K562 (cell line): ENCODE data around the gene STK32C. TPM values are rescaled to one million over a fixed set of nuclear protein-coding genes. Genes with fewer than 3 reads are reported as not detected.

Source experiments
- BHLHE40 ChIP-seq: IDR thresholded peaks from 2 replicates; pipeline ENCODE4 v1.6.1; 2011; ENCODE audit warnings: low read length, improper control_type of control experiment
- CBFA2T2 ChIP-seq: fragments of 450-650 bp; conservative IDR thresholded peaks from 2 replicates; pipeline ENCODE4 v1.6.1; 2017; ENCODE audit warnings: mild to moderate bottlenecking
- FOXK2 ChIP-seq, 2 experiments: fragments of 450-650 bp; IDR thresholded peaks in 1 of 2; conservative IDR thresholded peaks in 1 of 2; 2 replicates each; pipeline ENCODE4 v1.6.1; 2016; ENCODE audit warnings: low read depth in 2 of 2, mild to moderate bottlenecking in 1 of 2
- GATAD2B ChIP-seq: fragments of 450-650 bp; IDR thresholded peaks from 2 replicates; pipeline ENCODE4 v1.6.1; 2017; ENCODE audit warnings: mild to moderate bottlenecking, borderline replicate concordance
- HEY1 ChIP-seq: fragments of 250-450 bp; sonication (Bioruptor Pico); IDR thresholded peaks from 2 replicates; pipeline ENCODE4 v1.5.0; 2020; ENCODE audit warnings: mild to moderate bottlenecking, moderate library complexity, borderline replicate concordance
- HMBOX1 ChIP-seq: sonication (generic); IDR thresholded peaks from 2 replicates; pipeline ENCODE4 v1.6.1; 2016
- KDM4B ChIP-seq, 2 experiments: fragments of 450-650 bp in 1 of 2; sonication (generic) in 1 of 2; IDR thresholded peaks; 2 replicates each; pipeline ENCODE4 v1.6.1; 2016 to 2017; ENCODE audit warnings: borderline replicate concordance in 2 of 2, antibody characterized with exemption in 1 of 2, low read depth in 1 of 2, mild to moderate bottlenecking in 1 of 2
- KDM5B ChIP-seq: fragments of 200-600 bp; sonication (generic); IDR thresholded peaks from 2 replicates; pipeline ENCODE4 v1.6.1; 2012; ENCODE audit warnings: low read depth, mild to moderate bottlenecking, moderate library complexity, low read length, control low read depth, inconsistent platforms; ENCODE audit not compliant: insufficient replicate concordance
- MEIS2 ChIP-seq: fragments of 450-650 bp; IDR thresholded peaks from 2 replicates; pipeline ENCODE4 v1.6.1; 2014; ENCODE audit warnings: mild to moderate bottlenecking; ENCODE audit not compliant: partially characterized antibody
- NCOA4 ChIP-seq: fragments of 450-650 bp; IDR thresholded peaks from 2 replicates; pipeline ENCODE4 v1.6.1; 2018; ENCODE audit warnings: mild to moderate bottlenecking; ENCODE audit not compliant: partially characterized antibody
- SFPQ ChIP-seq: fragments of 200-400 bp; formaldehyde crosslinking; IDR thresholded peaks from 2 replicates; pipeline ENCODE4 v1.6.1; 2017; ENCODE audit warnings: mild to moderate bottlenecking, low read depth, low read length, moderate library complexity
- STAG1 ChIP-seq: sonication (generic); formaldehyde crosslinking; IDR thresholded peaks from 2 replicates; pipeline ENCODE4 v1.5.0; 2020; ENCODE audit warnings: missing genetic modification reagents, borderline replicate concordance
- TCF7 ChIP-seq: sonication (generic); IDR thresholded peaks from 2 replicates; pipeline ENCODE4 v1.6.1; 2016; ENCODE audit warnings: antibody characterized with exemption, borderline replicate concordance
- UBTF ChIP-seq, 2 experiments: IDR thresholded peaks; 2 replicates each; pipeline ENCODE4 v1.6.1; 2012; ENCODE audit warnings: improper control_type of control experiment in 2 of 2, low read depth in 2 of 2, low read length in 2 of 2, borderline replicate concordance in 1 of 2
- ZFP36 ChIP-seq: fragments of 150-350 bp; IDR thresholded peaks from 2 replicates; pipeline ENCODE4 v1.6.1; 2018; ENCODE audit warnings: low read length, low read depth; ENCODE audit not compliant: partially characterized antibody
- ZNF668 ChIP-seq: fragments of 250-450 bp; sonication (Bioruptor Pico); IDR thresholded peaks from 2 replicates; pipeline ENCODE4 v1.8.0; 2022; ENCODE audit warnings: mild to moderate bottlenecking, inconsistent platforms
- ZNF764 ChIP-seq: fragments of 250-450 bp; sonication (Bioruptor Pico); IDR thresholded peaks from 2 replicates; pipeline ENCODE4 v1.4.0; 2020; ENCODE audit warnings: low read depth, mild to moderate bottlenecking, moderate library complexity
- polyA plus RNA-seq, 8 experiments: library from polyadenylated mRNA; depleted of rRNA in 4 of 8; stranded (reverse) in 5 of 8; unstranded in 3 of 8; fragments of >200 nt; fragmentation: Nextera tagmentation in 2 of 8; fragmentation: Illumina TruSeq in 1 of 8; extraction: Ambion mirVana in 2 of 8; extraction: Trizol in 1 of 8; gene quantifications; 2 replicates each; pipeline versions ENCODE4 v1.2.1 to v1.2.3, GENCODE V29; 2011 to 2014; ENCODE audit warnings: inconsistent platforms in 1 of 8, missing spikeins in 1 of 8
- total RNA-seq, 7 experiments: library from RNA; depleted of rRNA in 6 of 7; stranded (reverse); fragments of >200 nt in 6 of 7; fragmentation: Illumina TruSeq in 2 of 7; extraction: Trizol in 2 of 7; gene quantifications; 2 replicates each; pipeline versions ENCODE4 v1.2.1 to v1.2.3, GENCODE V29; 2011 to 2021; ENCODE audit warnings: low replicate concordance in 1 of 7
- TF ChIP-seq, protein P1 (sequence below): sonication (generic); formaldehyde crosslinking; IDR thresholded peaks from 2 replicates; pipeline ENCODE4 v1.8.1; 2022; ENCODE audit warnings: missing genetic modification reagents
- TF ChIP-seq, protein P2 (sequence below): fragments of 250-450 bp; sonication (Bioruptor Pico); IDR thresholded peaks from 2 replicates; pipeline ENCODE4 v1.8.0; 2022; ENCODE audit warnings: moderate library complexity, mild to moderate bottlenecking, inconsistent platforms

STK32C gene
- total and polyA plus RNA-seq, 9 of the 15 experiments (the other 6 are each of a cell fraction or from before 2014, with no cell fraction given): 1.5 to 20.9 (median 6.5) TPM

DNA sequence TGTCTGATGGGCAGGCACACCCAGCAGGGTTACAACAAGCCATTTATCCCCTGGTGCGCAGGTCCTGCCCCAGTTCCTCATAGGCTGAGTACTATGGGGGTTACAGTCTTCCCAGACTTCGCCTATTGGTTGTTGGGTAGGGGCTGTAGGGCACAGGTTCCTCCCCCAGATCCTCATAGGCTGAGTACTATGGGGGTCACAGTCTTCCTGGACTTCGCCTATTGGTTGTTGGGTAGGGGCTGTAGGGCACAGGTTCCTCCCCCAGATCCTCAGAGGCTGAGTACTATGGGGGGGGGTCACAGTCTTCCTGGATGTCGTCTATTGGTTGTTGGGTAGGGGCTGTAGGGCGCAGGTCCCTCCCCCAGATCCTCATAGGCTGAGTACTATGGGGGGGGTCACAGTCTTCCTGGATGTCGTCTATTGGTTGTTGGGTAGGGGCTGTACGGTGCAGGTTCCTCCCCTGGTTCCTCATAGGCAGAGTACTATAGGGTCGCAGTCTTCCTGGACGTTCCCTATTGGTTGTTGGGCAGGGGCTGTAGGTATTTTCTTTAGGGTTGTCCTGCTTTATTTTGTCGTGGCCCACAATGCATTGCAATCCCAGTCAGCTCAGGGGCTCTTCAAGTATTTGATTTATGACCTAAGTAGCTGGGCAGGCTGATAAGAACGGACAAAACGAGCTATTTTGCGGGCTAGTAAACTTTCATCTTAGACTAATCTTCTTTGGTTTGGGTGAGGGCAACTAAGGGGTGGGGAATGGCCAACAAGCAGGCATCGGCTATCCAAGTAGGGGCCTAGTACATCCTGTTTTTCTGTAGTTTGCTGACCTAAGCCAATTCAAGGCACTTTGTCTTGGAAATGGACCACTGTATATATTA lies 27.7 kb upstream of the STK32C start (continued):
- TF ChIP-seq UBTF (IDR thresholded peaks at IDR 0.05; ENCODE audit: borderline replicate concordance in 1 of 2, low read depth in 2 of 2, low read length in 2 of 2) (no peak), FOXK2 (conservative IDR thresholded peaks at IDR 0.05 in 1 of 2, IDR thresholded peaks at IDR 0.05 in 1 of 2; ENCODE audit: low read depth in 2 of 2) (0 out of 4 replicates have a peak, but pooled peaks of 1 of the 2 experiments have one; percentile 39), STAG1 (no peak), CBFA2T2 (peak; percentile 40), SFPQ (no peak), TCF7 (0 out of 2 replicates have a peak, but pooled peaks have one; percentile 65), MEIS2 (peak; percentile 99), KDM5B (no peak), BHLHE40 (no peak), KDM4B (IDR thresholded peaks at IDR 0.05; ENCODE audit: borderline replicate concordance in 2 of 2, low read depth in 1 of 2) (no peak), GATAD2B (no peak), ZFP36 (no peak), HEY1 (CRISPR knock-in tag) (no peak), NCOA4 (no peak), HMBOX1 (peak; percentile 99), ZNF668 (CRISPR knock-in tag) (no peak), ZNF764 (no peak)
- TF ChIP-seq, protein P1, sequence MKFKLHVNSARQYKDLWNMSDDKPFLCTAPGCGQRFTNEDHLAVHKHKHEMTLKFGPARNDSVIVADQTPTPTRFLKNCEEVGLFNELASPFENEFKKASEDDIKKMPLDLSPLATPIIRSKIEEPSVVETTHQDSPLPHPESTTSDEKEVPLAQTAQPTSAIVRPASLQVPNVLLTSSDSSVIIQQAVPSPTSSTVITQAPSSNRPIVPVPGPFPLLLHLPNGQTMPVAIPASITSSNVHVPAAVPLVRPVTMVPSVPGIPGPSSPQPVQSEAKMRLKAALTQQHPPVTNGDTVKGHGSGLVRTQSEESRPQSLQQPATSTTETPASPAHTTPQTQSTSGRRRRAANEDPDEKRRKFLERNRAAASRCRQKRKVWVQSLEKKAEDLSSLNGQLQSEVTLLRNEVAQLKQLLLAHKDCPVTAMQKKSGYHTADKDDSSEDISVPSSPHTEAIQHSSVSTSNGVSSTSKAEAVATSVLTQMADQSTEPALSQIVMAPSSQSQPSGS: no peak
- TF ChIP-seq, protein P2, sequence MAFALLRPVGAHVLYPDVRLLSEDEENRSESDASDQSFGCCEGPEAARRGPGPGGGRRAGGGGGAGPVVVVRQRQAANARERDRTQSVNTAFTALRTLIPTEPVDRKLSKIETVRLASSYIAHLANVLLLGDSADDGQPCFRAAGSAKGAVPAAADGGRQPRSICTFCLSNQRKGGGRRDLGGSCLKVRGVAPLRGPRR (CRISPR knock-in tag): no peak
